ENCODE results near the gene CD40LG. TPM values are rescaled to one million over a fixed set of nuclear protein-coding genes. Genes with fewer than 3 reads are reported as not detected.

Gene CD40LG
- total RNA-seq, 1 donor from 2014 or later = 243 TPM

DNA sequence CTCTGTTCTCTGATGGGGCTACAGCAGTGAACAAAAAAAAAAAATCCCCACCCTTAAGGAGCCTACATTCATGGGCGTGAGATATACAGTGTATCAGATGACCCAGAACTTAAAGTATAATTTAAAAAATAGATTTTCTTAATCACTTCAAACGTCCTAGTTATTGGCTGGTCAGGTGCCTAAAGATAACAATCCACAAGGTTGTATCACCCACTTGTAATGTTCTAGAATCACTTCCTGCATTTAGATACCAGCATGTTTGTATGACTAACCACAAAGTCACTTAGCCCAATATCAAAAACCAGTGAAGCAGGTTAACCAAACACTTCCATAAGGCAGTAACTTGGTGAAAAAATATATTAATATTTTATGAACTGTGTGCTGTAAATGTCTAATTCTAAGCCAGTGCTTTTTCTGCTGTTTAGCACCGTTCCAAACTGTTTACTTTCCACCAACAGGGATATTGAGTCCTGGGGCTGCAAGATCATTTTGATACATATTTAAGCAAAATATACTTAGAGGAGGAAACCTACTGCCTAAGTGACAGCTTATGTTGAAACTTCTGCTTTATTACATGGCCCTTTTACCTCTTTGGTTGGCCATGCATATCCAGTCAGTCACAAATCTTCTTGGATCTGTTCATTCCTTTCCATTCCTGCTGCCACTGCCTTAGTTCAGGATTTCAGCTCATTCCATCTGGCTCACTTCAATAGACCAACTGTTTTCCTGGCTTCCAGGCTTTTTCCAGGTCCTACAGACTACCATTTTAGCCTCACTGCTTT, 43.3 kb downstream of the CD40LG start:
- intact Hi-C loops (cut with micrococcal nuclease) = loop anchor here (5.0 to 10.0 kb wide), 2 partner anchors 439 to 526 kb away; partner anchors contain the start of gene MAP7D3

DNA sequence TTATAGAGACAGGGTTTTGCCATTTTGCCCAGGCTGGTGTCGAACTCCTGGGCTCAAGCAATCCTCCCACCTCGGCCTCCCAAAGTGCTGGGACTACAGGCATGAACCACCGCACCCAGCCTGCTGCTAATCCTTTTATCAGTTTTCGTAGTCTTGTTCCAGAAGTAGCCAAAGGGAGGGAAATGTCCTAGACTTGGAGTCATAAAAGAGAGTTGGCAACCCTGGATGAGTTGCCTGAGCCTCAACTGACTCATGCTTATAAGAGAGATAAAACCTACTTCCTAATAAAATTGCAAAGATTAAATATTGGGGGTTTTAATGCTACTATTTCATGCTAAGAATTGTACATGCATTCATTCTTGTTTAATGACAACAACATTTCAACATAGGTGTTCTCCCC, 44.3 kb downstream of the CD40LG start:
- intact Hi-C loops (cut with micrococcal nuclease) = loop anchor here (5.0 to 10.0 kb wide), 2 partner anchors 440 to 527 kb away; partner anchors contain the start of gene MAP7D3

GRCh38 chrX:136694431-136695087, 46.6 kb downstream of the CD40LG start:
- intact Hi-C loops (cut with micrococcal nuclease) = loop anchor here (1.0 to 10.0 kb wide), 11 partner anchors 20 to 530 kb away; partner anchors contain the start of genes HTATSF1 and MAP7D3

GRCh38 chrX:136697156-136697555, 49.2 kb downstream of the CD40LG start:
- intact Hi-C loops (cut with micrococcal nuclease) = loop anchor here (10.0 kb wide), 1 partner anchor 532 kb away; no protein-coding TSS in a partner anchor

GRCh38 chrX:136708348-136708747, 60.4 kb downstream of the CD40LG start:
- intact Hi-C loops (cut with micrococcal nuclease) = loop anchor here (1.0 kb wide), 1 partner anchor 100 kb away; no protein-coding TSS in a partner anchor

Other genes starting within 250 kb of the CD40LG start
- gene BRS3, start 160.2 kb upstream of the CD40LG start, total RNA-seq = not detected in 2 replicates
- gene HTATSF1, start 150.6 kb upstream of the CD40LG start, total RNA-seq = 62.0 and 63.5 TPM in 2 replicates
- gene VGLL1, start 115.9 kb upstream of the CD40LG start, total RNA-seq = not detected in 2 replicates
- gene ARHGEF6, start 132.8 kb downstream of the CD40LG start, total RNA-seq = 97.4 and 97.9 TPM in 2 replicates
- 216 and 219 TPM in 2 replicates for gene RBMX, start 232.6 kb downstream of the CD40LG start, total RNA-seq